SK-N-SH (cell line): ENCODE results near the gene ZNG1C. TPM values are rescaled to one million over a fixed set of nuclear protein-coding genes. Genes with fewer than 3 reads are reported as not detected.
"Not testable (repeated sequence)": the region's sequence is repeated elsewhere in the genome, so short reads cannot be mapped to it uniquely, and the experiment has no call there.

ENCODE experiments used
- CTCF ChIA-PET: fragments of 300-600, 350-600 bp; formaldehyde crosslinking; extraction: SDS; loops from one replicate; lab custom pipeline; 2021; lab: Yijun Ruan, JAX
- POLR2A ChIA-PET: fragments of 350-600 bp; sonication (Branson Sonifier 250); formaldehyde crosslinking; extraction: SDS; loops from one replicate; lab custom pipeline; 2020; ENCODE audit warnings: antibody characterized with exemption, inconsistent platforms; lab: Yijun Ruan, JAX
- DNase-seq: peaks from one replicate; pipeline ENCODE4 v3.0.0; 2012
- H2AFZ ChIP-seq: fragments of 200-600 bp; sonication (generic); 2 replicates; pipeline ENCODE4 v1.8.1; 2016; ENCODE audit warnings: antibody characterized with exemption, mild to moderate bottlenecking, low read depth
- H3F3A ChIP-seq: fragments of 200-600 bp; sonication (generic); replicated peaks from 2 replicates; pipeline ENCODE3; 2016; ENCODE audit warnings: antibody characterized with exemption, mild to moderate bottlenecking; ENCODE audit not compliant: insufficient read depth
- H3K27ac ChIP-seq, 2 experiments: fragments of 200-500 bp in 1 of 2; fragments of 200-600 bp in 1 of 2; sonication (Bioruptor generic) in 1 of 2; sonication (generic), shearing (Covaris generic) in 1 of 2; 2 replicates each; pipeline versions ENCODE4 v1.5.1 to v1.6.1; 2014 to 2016; ENCODE audit warnings: low read depth in 2 of 2, inconsistent platforms in 1 of 2, low read length in 1 of 2, mild to moderate bottlenecking in 1 of 2, mixed read lengths in 1 of 2
- H3K27me3 ChIP-seq: fragments of 200-600 bp; sonication (generic), shearing (Covaris generic); 2 replicates; pipeline ENCODE4 v1.6.1; 2016; ENCODE audit warnings: mixed run types; ENCODE audit not compliant: insufficient read depth
- H3K36me3 ChIP-seq, 2 experiments: fragments of 200-500 bp in 1 of 2; fragments of 200-600 bp in 1 of 2; sonication (Bioruptor generic) in 1 of 2; sonication (generic) in 1 of 2; replicated peaks in 1 of 2; 2 replicates each; pipeline versions ENCODE3 to v1.5.1; 2014 to 2016; ENCODE audit warnings: low read length in 1 of 2, mild to moderate bottlenecking in 1 of 2; ENCODE audit not compliant: insufficient read depth in 2 of 2, control insufficient read depth in 1 of 2
- H3K4me1 ChIP-seq, 2 experiments: fragments of 200-500 bp in 1 of 2; fragments of 200-600 bp in 1 of 2; sonication (Bioruptor generic) in 1 of 2; sonication (generic), shearing (Covaris generic) in 1 of 2; 2 replicates each; pipeline versions ENCODE4 v1.5.1 to v1.6.1; 2014 to 2016; ENCODE audit warnings: low read depth in 1 of 2, low read length in 1 of 2, mixed run types in 1 of 2; ENCODE audit not compliant: insufficient read depth in 2 of 2, control insufficient read depth in 1 of 2
- H3K4me2 ChIP-seq: fragments of 200-600 bp; sonication (generic), shearing (Covaris generic); 2 replicates; pipeline ENCODE4 v1.6.1; 2017; ENCODE audit warnings: mixed run types
- H3K4me3 ChIP-seq, 2 experiments: fragments of 200-500 bp in 1 of 2; fragments of 200-600 bp in 1 of 2; sonication (Bioruptor generic) in 1 of 2; sonication (generic), shearing (Covaris generic) in 1 of 2; 2 replicates each; pipeline versions ENCODE4 v1.5.1 to v1.8.1; 2014 to 2016; ENCODE audit warnings: low read depth in 2 of 2, inconsistent platforms in 1 of 2, low read length in 1 of 2, mild to moderate bottlenecking in 1 of 2, mixed read lengths in 1 of 2, moderate library complexity in 1 of 2
- H3K79me2 ChIP-seq: fragments of 200-600 bp; sonication (generic); 2 replicates; pipeline ENCODE4 v1.8.1; 2017; ENCODE audit warnings: mild to moderate bottlenecking; ENCODE audit not compliant: insufficient read depth
- H3K9ac ChIP-seq: fragments of 200-600 bp; sonication (generic); 2 replicates; pipeline ENCODE4 v1.6.1; 2017; ENCODE audit warnings: mixed run types
- H3K9me2 ChIP-seq: fragments of 200-600 bp; sonication (generic); 2 replicates; pipeline ENCODE4 v1.6.1; 2017; ENCODE audit warnings: mixed run types
- H3K9me3 ChIP-seq: fragments of 200-600 bp; sonication (generic); 2 replicates; pipeline ENCODE4 v1.6.1; 2017; ENCODE audit warnings: mixed run types, mild to moderate bottlenecking, moderate library complexity
- H4K20me1 ChIP-seq: fragments of 200-600 bp; sonication (generic); 2 replicates; pipeline ENCODE4 v1.6.1; 2017; ENCODE audit warnings: mild to moderate bottlenecking, mixed run types; ENCODE audit not compliant: insufficient read depth
- WGBS: methylation state at CpG from one replicate; pipeline ENCODE4 v1.1.6; 2017; ENCODE audit warnings: low lambda C conversion rate; 5-methylcytosine and 5-hydroxymethylcytosine counted together
- polyA plus RNA-seq, 3 experiments: library from polyadenylated mRNA; depleted of rRNA; stranded (reverse); fragments of >200 nt; gene quantifications; 2 replicates each; pipeline ENCODE4 v1.2.3, GENCODE V29; 2012

The ZNG1C gene
- polyA plus RNA-seq, 1 of the 3 experiments (the other 2 are of a cell fraction), result 29.4 TPM

DNA sequence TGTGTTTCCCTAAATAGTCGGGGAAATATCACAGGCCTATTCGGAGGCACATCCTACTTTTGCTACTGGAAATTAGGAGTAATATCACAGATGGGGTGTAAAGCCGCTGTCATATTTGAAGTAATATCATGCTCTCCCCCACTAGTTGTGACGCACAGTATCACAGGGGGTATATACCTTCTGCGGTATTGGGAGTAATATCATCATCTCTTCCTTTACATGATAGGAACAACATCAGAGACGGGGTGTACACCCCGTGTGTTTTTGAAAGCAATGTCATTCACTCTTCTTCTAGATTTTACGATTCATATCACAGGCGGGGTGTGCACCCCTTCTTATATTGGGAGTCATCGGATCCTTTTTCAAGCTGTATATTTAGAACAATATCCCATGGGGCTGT, 76.4 kb downstream of the ZNG1C start:
- H3K36me3 ChIP-seq, CTCF ChIA-PET: not testable (repeated sequence)

DNA sequence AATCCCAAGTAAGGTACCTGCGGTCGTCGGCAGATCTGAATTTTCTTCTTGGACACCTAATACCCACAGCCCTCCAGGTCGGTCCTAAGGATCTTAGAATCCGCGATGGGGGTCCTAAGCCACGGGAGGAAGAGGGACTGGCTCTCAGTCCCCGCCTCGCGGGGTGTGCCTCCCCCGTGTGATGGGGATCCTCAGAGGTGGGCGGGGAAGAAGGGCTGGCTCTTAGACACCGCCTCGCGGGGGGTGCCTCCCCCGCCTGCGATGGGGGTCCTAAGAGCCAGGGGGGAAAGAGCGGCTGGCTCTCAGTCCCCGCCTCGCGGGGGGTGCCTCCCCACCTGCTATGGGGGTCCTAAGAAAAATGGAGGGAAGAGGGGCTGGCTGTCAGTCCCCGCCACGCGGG, 82.0 kb downstream of the ZNG1C start:
- H2AFZ ChIP-seq, H3K9me3 ChIP-seq, H3K36me3 ChIP-seq, POLR2A ChIA-PET, H3K9me2 ChIP-seq, H3K4me1 ChIP-seq, H3K27ac ChIP-seq, H3K4me2 ChIP-seq, H3K9ac ChIP-seq, H3F3A ChIP-seq, DNase-seq, H4K20me1 ChIP-seq, H3K4me3 ChIP-seq, H3K27me3 ChIP-seq, H3K79me2 ChIP-seq, CTCF ChIA-PET: not testable (repeated sequence)
- 0% methylated on average over 1 of the region's 24 CpGs for WGBS

More for the DNA sequence above, 76.4 kb downstream of the ZNG1C start:
- DNase-seq, H3K4me3 ChIP-seq, H3K9ac ChIP-seq, H3K9me3 ChIP-seq, H3K27me3 ChIP-seq, H3K27ac ChIP-seq, H2AFZ ChIP-seq, H4K20me1 ChIP-seq, H3K4me2 ChIP-seq, H3K9me2 ChIP-seq, H3K4me1 ChIP-seq, H3K79me2 ChIP-seq, H3F3A ChIP-seq, POLR2A ChIA-PET: not testable (repeated sequence)
- WGBS, result 34% methylated on average over 10 of the region's 10 CpGs

DNA sequence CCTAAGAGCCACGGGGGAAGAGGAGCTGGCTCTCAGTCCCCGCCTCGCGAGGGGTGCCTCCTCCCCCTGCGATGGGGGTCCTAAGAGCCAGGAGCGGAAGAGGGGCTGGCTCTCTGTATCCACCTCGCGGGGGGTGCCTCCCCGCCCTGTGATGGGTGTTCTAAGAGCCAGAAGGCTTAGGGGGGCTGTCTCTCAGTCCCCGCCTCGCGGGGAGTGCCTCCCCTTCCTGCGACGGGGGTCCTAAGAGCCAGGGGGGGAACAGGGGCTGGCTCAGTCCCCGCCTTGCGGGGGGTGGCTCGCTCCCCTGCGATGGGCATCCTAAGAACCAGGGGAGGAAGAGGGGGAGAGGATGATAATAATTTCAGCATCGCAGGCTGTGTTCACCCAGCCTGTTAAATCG, 82.7 kb downstream of the ZNG1C start:
- WGBS, result 0% methylated on average over 2 of the region's 20 CpGs
- POLR2A ChIA-PET, H3K4me2 ChIP-seq, H3K36me3 ChIP-seq, DNase-seq, H3K9me3 ChIP-seq, H3K4me3 ChIP-seq, H3K27ac ChIP-seq, H3K4me1 ChIP-seq, H3K27me3 ChIP-seq, H3K9ac ChIP-seq, H3K79me2 ChIP-seq, H3F3A ChIP-seq, H2AFZ ChIP-seq, H4K20me1 ChIP-seq, H3K9me2 ChIP-seq, CTCF ChIA-PET: not testable (repeated sequence)

DNA sequence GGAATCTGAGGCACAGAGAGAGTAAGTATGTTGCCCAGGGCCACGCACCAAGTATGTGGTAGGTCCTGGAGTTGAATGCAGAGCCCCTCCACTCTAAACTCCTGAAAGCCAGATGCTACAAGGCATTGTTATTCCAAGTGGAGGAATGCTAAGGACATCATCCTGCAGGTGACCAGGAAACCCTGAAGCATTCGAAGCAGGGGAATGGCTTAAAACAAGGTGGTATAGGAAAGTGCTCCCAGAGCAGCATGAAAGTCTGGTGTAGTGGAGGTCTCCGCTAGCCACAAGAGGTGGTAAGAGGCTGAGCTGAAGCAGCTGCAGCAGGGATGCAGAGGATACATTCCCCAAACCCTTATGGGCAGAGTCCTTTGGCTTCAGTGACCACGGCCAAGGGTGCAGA, 87.3 kb downstream of the ZNG1C start:
- H3K9ac ChIP-seq, H4K20me1 ChIP-seq, DNase-seq, H3K9me3 ChIP-seq, H3K9me2 ChIP-seq, H2AFZ ChIP-seq, H3F3A ChIP-seq, H3K27me3 ChIP-seq, POLR2A ChIA-PET, H3K79me2 ChIP-seq, H3K4me1 ChIP-seq, H3K4me3 ChIP-seq, H3K4me2 ChIP-seq, CTCF ChIA-PET, H3K27ac ChIP-seq, H3K36me3 ChIP-seq: not testable (repeated sequence)
- 23% methylated on average over 2 of the region's 4 CpGs for WGBS

DNA sequence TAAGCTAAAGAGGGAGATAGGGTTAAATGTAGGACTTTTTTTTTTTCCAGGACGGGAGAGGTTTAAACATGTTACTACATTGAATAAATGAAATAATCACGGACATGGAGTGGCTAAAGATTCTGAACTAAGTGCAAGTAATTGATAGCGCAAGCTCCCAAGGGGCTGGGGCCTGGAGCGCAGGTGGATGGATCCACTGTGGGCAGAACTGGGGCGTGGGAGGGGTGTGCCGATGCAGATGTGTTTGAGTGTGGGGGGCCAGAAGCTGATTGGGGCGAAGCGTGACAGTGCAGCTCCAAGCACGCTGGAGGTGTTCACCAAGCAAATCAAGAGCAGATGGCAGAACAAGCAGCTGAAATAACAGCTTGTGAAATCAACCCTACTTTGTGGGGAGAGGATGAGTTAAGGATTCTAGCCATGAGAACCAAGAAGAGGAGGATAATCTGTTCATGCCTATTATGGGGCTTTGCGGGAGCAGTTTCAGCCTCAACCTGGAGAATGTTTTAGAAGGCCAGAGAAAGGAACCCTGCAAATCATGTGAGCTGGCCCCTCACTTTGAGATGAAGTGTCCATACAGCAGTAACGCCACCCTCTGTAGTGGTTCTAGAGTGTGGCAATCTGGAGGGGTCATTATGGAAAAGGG, 88.9 kb downstream of the ZNG1C start:
- H3K9me3 ChIP-seq, H3K9me2 ChIP-seq, CTCF ChIA-PET, H3K36me3 ChIP-seq, H3K79me2 ChIP-seq, H3K4me3 ChIP-seq, H3K27ac ChIP-seq, DNase-seq, H3F3A ChIP-seq, H2AFZ ChIP-seq, H4K20me1 ChIP-seq, H3K4me1 ChIP-seq, H3K4me2 ChIP-seq, POLR2A ChIA-PET, H3K27me3 ChIP-seq, H3K9ac ChIP-seq: not testable (repeated sequence)
- 5% methylated on average over 9 of the region's 11 CpGs for WGBS

DNA sequence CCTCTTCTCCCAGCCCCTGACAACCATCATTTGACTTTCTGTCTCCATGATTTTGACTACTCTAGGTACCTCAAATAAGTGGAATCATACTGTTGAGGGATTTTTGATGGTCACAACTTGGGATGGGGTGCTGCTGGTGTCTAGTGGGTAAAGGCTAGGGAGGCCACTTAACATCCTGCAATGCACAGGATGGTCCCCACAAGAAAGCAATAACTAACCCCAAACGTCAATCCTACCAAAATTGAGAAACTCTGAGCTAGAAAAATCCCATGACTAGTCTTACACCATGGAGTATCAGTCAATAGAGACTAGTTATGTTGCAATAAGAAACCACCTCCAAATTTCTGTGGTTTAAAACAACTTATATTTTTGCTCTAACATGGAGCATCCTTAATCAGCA, 90.3 kb downstream of the ZNG1C start:
- CTCF ChIA-PET, H3K36me3 ChIP-seq, DNase-seq, H3K4me1 ChIP-seq, H3K9me3 ChIP-seq, H3K27ac ChIP-seq, H3F3A ChIP-seq, H3K79me2 ChIP-seq, H3K9ac ChIP-seq, H2AFZ ChIP-seq, H4K20me1 ChIP-seq, H3K27me3 ChIP-seq, H3K4me2 ChIP-seq, H3K9me2 ChIP-seq, POLR2A ChIA-PET, H3K4me3 ChIP-seq: not testable (repeated sequence)
- WGBS, result 0% methylated on average over 1 of the region's 1 CpG
